ENCODE measurements around the gene ZCRB1. TPM values are rescaled to one million over a fixed set of nuclear protein-coding genes. Genes with fewer than 3 reads are reported as not detected.

The ZCRB1 gene
- total RNA-seq, 1 donor from 2014 or later: 65.7 TPM

DNA sequence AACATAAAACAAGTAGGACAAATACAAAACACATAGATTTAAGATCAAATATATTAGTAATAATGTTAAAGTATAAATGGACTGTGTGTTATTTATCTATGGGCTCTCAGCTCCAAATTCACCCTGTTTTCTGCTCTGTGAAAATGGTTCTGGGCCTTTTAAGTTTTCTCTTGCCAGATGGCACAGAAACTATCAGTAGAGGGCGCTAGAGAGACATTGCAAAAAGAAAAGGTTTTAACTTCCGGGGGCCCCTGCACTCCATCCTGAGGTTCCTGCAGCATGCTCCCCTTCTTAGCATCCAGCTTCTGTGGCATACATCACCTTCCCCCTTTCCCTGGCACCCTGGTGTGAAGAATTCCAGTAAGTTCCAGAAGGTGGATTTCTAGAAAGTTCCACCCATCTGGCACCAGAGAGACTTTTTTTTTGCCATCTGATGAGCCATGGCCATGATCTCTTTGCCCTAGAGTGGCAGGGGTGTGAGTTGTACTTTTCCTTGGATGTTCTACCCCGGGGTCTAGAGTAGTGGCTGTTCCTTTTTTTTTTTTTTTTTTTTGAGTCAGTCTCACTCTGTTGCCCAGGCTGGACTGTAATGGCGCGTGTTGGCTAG lies 29.3 kb downstream of the ZCRB1 start:
- Mint-ChIP-seq H3K4me1 (ENCODE audit: unreplicated experiment) (no peaks in the 10 kb centered on the region), H3K27me3 (ENCODE audit: unreplicated experiment) (peaks cover 4% of the 10 kb centered on the region), H3K36me3 (ENCODE audit: unreplicated experiment) (no peaks in the 10 kb centered on the region), H3K27ac (ENCODE audit: unreplicated experiment) (no peak overlapping the region), H3K4me3 (ENCODE audit: unreplicated experiment) (no peak overlapping the region), H3K9me3 (ENCODE audit: unreplicated experiment) (no peaks in the 10 kb centered on the region)
- no peak for DNase-seq (ENCODE audit: extremely low spot score, unreplicated experiment)
- TF ChIP-seq, protein P1, sequence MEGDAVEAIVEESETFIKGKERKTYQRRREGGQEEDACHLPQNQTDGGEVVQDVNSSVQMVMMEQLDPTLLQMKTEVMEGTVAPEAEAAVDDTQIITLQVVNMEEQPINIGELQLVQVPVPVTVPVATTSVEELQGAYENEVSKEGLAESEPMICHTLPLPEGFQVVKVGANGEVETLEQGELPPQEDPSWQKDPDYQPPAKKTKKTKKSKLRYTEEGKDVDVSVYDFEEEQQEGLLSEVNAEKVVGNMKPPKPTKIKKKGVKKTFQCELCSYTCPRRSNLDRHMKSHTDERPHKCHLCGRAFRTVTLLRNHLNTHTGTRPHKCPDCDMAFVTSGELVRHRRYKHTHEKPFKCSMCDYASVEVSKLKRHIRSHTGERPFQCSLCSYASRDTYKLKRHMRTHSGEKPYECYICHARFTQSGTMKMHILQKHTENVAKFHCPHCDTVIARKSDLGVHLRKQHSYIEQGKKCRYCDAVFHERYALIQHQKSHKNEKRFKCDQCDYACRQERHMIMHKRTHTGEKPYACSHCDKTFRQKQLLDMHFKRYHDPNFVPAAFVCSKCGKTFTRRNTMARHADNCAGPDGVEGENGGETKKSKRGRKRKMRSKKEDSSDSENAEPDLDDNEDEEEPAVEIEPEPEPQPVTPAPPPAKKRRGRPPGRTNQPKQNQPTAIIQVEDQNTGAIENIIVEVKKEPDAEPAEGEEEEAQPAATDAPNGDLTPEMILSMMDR (IDR thresholded peaks at IDR 0.05): peak; percentile 41

DNA sequence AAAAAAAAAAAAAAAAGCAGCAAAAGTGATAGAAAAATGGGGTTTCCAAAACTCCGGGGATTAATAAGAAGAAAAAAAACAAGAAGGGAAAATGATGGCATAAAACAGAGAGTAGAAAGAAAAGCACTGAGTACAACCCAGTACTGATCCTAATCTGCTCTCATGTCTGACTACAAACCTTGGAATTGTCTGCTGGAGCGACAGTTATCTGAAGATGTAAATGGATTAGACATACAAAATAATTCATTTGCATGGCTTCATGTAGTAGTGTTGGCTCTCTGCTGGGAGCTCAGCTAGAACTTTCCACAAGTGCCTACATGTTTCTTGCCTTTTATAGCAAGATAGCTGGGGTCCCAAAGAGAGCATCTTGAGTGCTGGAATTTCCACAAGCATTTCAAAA lies 34.2 kb downstream of the ZCRB1 start:
- no peaks in the 10 kb centered on the region for H3K9me3 Mint-ChIP-seq (ENCODE audit: unreplicated experiment)
- TF ChIP-seq, protein P1 (IDR thresholded peaks at IDR 0.05): no peak
- no peak for DNase-seq (ENCODE audit: extremely low spot score, unreplicated experiment)
- no peaks in the 10 kb centered on the region for H3K4me1 Mint-ChIP-seq (ENCODE audit: unreplicated experiment)
- H3K27ac Mint-ChIP-seq (ENCODE audit: unreplicated experiment): no peak overlapping the region
- no peak overlapping the region for H3K4me3 Mint-ChIP-seq (ENCODE audit: unreplicated experiment)
- H3K36me3 Mint-ChIP-seq (ENCODE audit: unreplicated experiment): no peaks in the 10 kb centered on the region
- H3K27me3 Mint-ChIP-seq (ENCODE audit: unreplicated experiment): peaks cover 19% of the 10 kb centered on the region

DNA sequence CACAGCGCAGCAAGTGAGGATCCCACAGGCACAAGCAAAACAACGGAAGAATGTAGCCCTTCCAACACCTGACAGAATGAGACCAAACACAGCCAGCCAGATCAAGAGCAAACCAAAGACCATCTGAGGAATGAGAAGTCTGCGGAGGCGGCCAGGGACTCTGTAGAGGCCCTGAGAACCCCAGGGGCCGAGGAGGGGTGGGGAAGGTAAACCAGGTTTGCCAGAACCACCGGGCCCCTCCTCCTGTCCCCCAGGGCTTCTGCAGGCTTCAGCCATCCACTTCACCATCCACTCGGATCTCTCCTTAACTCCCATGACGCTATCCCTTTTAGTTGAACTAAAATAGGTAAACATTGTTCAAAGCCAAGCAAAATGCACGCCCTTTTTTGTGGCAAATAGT lies 37.4 kb downstream of the ZCRB1 start:
- H3K4me1 Mint-ChIP-seq (ENCODE audit: unreplicated experiment): peaks cover 4% of the 10 kb centered on the region
- DNase-seq (ENCODE audit: extremely low spot score, unreplicated experiment): no peak
- H3K36me3 Mint-ChIP-seq (ENCODE audit: unreplicated experiment): no peaks in the 10 kb centered on the region
- no peak overlapping the region for H3K27ac Mint-ChIP-seq (ENCODE audit: unreplicated experiment)
- H3K4me3 Mint-ChIP-seq (ENCODE audit: unreplicated experiment): no peak overlapping the region
- TF ChIP-seq, protein P1 (IDR thresholded peaks at IDR 0.05): no peak
- no peaks in the 10 kb centered on the region for H3K9me3 Mint-ChIP-seq (ENCODE audit: unreplicated experiment)
- H3K27me3 Mint-ChIP-seq (ENCODE audit: unreplicated experiment): peaks cover 22% of the 10 kb centered on the region

DNA sequence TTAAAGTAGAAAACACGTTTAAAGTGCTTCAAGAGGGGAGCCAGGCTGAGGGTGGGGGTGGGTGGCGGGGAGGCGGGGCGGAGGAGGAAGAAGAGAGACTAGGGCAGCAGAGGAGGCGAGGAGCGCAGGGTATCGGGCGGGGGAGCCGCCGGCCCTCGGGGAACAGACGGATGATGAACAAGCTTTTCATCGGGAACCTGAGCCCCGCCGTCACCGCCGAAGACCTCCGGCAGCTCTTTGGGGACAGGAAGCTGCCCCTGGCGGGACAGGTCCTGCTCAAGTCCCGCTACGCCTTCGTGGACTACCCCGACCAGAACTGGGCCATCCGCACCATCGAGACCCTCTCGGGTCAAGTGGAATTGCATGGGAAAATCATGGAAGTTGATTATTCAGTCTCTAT lies 39.2 kb downstream of the ZCRB1 start:
- TF ChIP-seq, protein P1 (IDR thresholded peaks at IDR 0.05): no peak
- no peak overlapping the region for H3K4me3 Mint-ChIP-seq (ENCODE audit: unreplicated experiment)
- H3K27me3 Mint-ChIP-seq (ENCODE audit: unreplicated experiment): peaks cover 28% of the 10 kb centered on the region
- DNase-seq (ENCODE audit: extremely low spot score, unreplicated experiment): no peak
- no peak overlapping the region for H3K27ac Mint-ChIP-seq (ENCODE audit: unreplicated experiment)
- peaks cover 4% of the 10 kb centered on the region for H3K4me1 Mint-ChIP-seq (ENCODE audit: unreplicated experiment)
- H3K9me3 Mint-ChIP-seq (ENCODE audit: unreplicated experiment): no peaks in the 10 kb centered on the region
- no peaks in the 10 kb centered on the region for H3K36me3 Mint-ChIP-seq (ENCODE audit: unreplicated experiment)

DNA sequence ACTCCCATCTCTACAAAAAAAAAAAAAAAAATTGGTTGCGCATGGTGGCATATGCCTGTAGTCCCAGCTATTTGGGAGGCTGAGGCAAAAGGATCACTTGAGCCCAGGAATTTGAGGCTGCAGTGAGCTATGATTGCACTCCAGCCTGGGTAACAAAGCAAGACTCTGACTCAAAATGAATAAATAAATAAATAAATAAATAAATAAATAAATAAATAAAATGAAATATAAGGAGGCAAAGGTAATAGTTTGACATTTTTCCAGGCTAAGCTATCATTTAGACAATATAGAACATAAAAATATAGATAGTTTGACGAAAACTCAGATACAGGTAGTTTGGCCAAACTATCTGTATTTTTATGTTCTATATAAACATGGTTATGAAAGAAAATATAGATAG lies 40.5 kb downstream of the ZCRB1 start:
- Mint-ChIP-seq H3K4me3 (ENCODE audit: unreplicated experiment) (no peak overlapping the region), H3K9me3 (ENCODE audit: unreplicated experiment) (no peaks in the 10 kb centered on the region), H3K27ac (ENCODE audit: unreplicated experiment) (no peak overlapping the region), H3K36me3 (ENCODE audit: unreplicated experiment) (no peaks in the 10 kb centered on the region), H3K4me1 (ENCODE audit: unreplicated experiment) (peaks cover 4% of the 10 kb centered on the region), H3K27me3 (ENCODE audit: unreplicated experiment) (peaks cover 18% of the 10 kb centered on the region)
- TF ChIP-seq, protein P1 (IDR thresholded peaks at IDR 0.05): no peak
- no peak for DNase-seq (ENCODE audit: extremely low spot score, unreplicated experiment)

Data from osteocyte (in vitro differentiated cells).